ENCODE results near the gene VMO1.

VMO1 gene

GRCh38 chr17:4815043-4815675 lies 29.0 kb upstream of the VMO1 start:
- no peak for TF ChIP-seq REST (IDR thresholded peaks at IDR 0.05; ENCODE audit: insufficient read depth in 1 of 2, low read depth in 2 of 2, low read length in 2 of 2)
- no peak for TF ChIP-seq POLR2AphosphoS5 (IDR thresholded peaks at IDR 0.05; ENCODE audit: low read depth, low read length)
- TF ChIP-seq FOXP2 (optimal IDR thresholded peaks at IDR 0.05; ENCODE audit: borderline replicate concordance, extremely low read depth, extremely low read length, insufficient read depth), result no peak
- TF ChIP-seq SIN3A (IDR thresholded peaks at IDR 0.05; ENCODE audit: borderline replicate concordance, insufficient read depth, low read length), result no peak
- TF ChIP-seq TAF1 (IDR thresholded peaks at IDR 0.05; ENCODE audit: borderline replicate concordance, insufficient read depth, low read length), result no peak

- TF ChIP-seq POLR2AphosphoS5 (IDR thresholded peaks at IDR 0.05; ENCODE audit: low read depth, low read length), result no peak
- no peak for TF ChIP-seq REST (IDR thresholded peaks at IDR 0.05; ENCODE audit: insufficient read depth in 1 of 2, low read depth in 2 of 2, low read length in 2 of 2)
Measured at GRCh38 chr17:4812690-4813089, 26.5 kb upstream of the VMO1 start.

- TF ChIP-seq SIN3A (IDR thresholded peaks at IDR 0.05; ENCODE audit: borderline replicate concordance, insufficient read depth, low read length) (no peak), POLR2AphosphoS5 (IDR thresholded peaks at IDR 0.05; ENCODE audit: low read depth, low read length) (no peak), FOXP2 (optimal IDR thresholded peaks at IDR 0.05; ENCODE audit: borderline replicate concordance, extremely low read depth, extremely low read length, insufficient read depth) (no peak), REST (IDR thresholded peaks at IDR 0.05; ENCODE audit: insufficient read depth in 1 of 2, low read depth in 2 of 2, low read length in 2 of 2) (no peak), TAF1 (IDR thresholded peaks at IDR 0.05; ENCODE audit: borderline replicate concordance, insufficient read depth, low read length) (no peak)
Measured at GRCh38 chr17:4811471-4811870, 25.3 kb upstream of the VMO1 start.

DNA sequence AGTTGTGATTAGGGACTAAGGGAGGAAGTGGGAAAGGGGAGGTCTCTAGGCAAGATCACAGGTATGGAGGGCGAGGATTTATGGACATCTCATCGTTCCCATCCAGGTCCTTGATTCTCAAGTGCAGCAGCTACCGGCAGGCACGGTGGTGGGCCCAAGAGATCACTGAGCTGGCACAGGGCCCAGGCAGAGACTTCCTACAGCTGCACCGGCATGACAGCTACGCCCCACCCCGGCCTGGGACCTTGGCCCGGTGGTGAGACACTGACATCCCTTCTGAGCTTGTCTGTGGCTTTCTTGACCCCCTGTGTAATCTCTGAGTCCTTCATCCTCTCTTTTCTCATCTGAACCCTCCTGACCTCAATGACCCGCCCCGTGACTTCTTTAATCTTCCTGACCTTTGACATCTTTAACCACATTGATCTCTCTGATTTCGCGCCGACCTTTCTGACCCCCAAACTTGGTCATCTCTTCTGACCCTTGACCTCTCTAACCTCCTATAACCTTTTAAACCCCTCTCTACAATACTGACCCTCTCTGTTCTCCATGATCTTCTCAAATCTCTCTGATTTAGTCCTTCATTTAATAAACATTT lies 24.6 kb upstream of the VMO1 start:
- no peak for TF ChIP-seq SIN3A (IDR thresholded peaks at IDR 0.05; ENCODE audit: borderline replicate concordance, insufficient read depth, low read length)

- TF ChIP-seq REST (IDR thresholded peaks at IDR 0.05; ENCODE audit: insufficient read depth in 1 of 2, low read depth in 2 of 2, low read length in 2 of 2), result peak; percentile 58 to 81; a peak in 3 of 4 replicates
- no peak for TF ChIP-seq SIN3A (IDR thresholded peaks at IDR 0.05; ENCODE audit: borderline replicate concordance, insufficient read depth, low read length)
- TF ChIP-seq POLR2AphosphoS5 (IDR thresholded peaks at IDR 0.05; ENCODE audit: low read depth, low read length), result no peak
Measured at GRCh38 chr17:4808378-4808767, 22.2 kb upstream of the VMO1 start.
